Urothelium cell line (cell line): Measurements from ENCODE around the gene FPGS.
"Not testable (repeated sequence)": the region's sequence is repeated elsewhere in the genome, so short reads cannot be mapped to it uniquely, and the experiment has no call there.

Source experiments
- DNase-seq: peaks from one replicate; pipeline ENCODE4 v3.0.0; 2011; ENCODE audit warnings: low spot score, mixed read lengths
- FAIRE-seq: peaks from 2 replicates; lab custom pipeline; 2011; peaks lifted over from hg19 to GRCh38; lab: Jason Lieb, UNC

Gene FPGS

GRCh38 chr9:127832248-127832647 is 29.6 kb downstream of the FPGS start:
- no peak for FAIRE-seq
- no peak for DNase-seq

- no peak for DNase-seq
- no peak for FAIRE-seq
Observed at GRCh38 chr9:127833555-127833954, 30.9 kb downstream of the FPGS start.

- FAIRE-seq: no peak
- DNase-seq: no peak
Observed at GRCh38 chr9:127835991-127836516, 33.4 kb downstream of the FPGS start.

GRCh38 chr9:127836561-127836960 is 33.9 kb downstream of the FPGS start:
- not testable (repeated sequence) for DNase-seq

GRCh38 chr9:127837346-127837745 is 34.7 kb downstream of the FPGS start:
- DNase-seq: no peak

More at GRCh38 chr9:127836561-127836960, 33.9 kb downstream of the FPGS start:
- FAIRE-seq: not testable (repeated sequence)

GRCh38 chr9:127838375-127839078 is 35.8 kb downstream of the FPGS start:
- peak; percentile 21 for DNase-seq
- no peak for FAIRE-seq

More at GRCh38 chr9:127837346-127837745, 34.7 kb downstream of the FPGS start:
- FAIRE-seq: no peak

- FAIRE-seq: no peak
- no peak for DNase-seq
Observed at GRCh38 chr9:127841087-127841835, 38.6 kb downstream of the FPGS start.

- no peak for FAIRE-seq
- DNase-seq: peak; percentile 59
Observed at GRCh38 chr9:127844821-127845359, 42.2 kb downstream of the FPGS start.

- not testable (repeated sequence) for DNase-seq, FAIRE-seq
Observed at GRCh38 chr9:127845619-127846018, 42.9 kb downstream of the FPGS start.

GRCh38 chr9:127846443-127847177 is 43.9 kb downstream of the FPGS start:
- no peak for FAIRE-seq

GRCh38 chr9:127847178-127847510 is 44.5 kb downstream of the FPGS start:
- DNase-seq (no peak), FAIRE-seq (no peak)

More at GRCh38 chr9:127846443-127847177, 43.9 kb downstream of the FPGS start:
- no peak for DNase-seq

- FAIRE-seq: no peak
- no peak for DNase-seq
Observed at GRCh38 chr9:127847833-127848755, 45.4 kb downstream of the FPGS start.

- DNase-seq (no peak), FAIRE-seq (no peak)
Observed at GRCh38 chr9:127848756-127849504, 46.2 kb downstream of the FPGS start.

- FAIRE-seq (no peak), DNase-seq (no peak)
Observed at GRCh38 chr9:127850286-127850830, 47.7 kb downstream of the FPGS start.

- FAIRE-seq (no peak), DNase-seq (no peak)
Observed at GRCh38 chr9:127852829-127853228, 50.1 kb downstream of the FPGS start.

- no peak for DNase-seq
- no peak for FAIRE-seq
Observed at GRCh38 chr9:127853312-127854183, 50.9 kb downstream of the FPGS start.

GRCh38 chr9:127854184-127854806 is 51.6 kb downstream of the FPGS start, which contains the start of gene ENG:
ENG (minus strand) TSS chr9:127854658; CDS start chr9:127854355, 303 bp downstream.
- FAIRE-seq (no peak), DNase-seq (peak; percentile 41)
